ENCODE measurements around the gene SGMS1.

DNA sequence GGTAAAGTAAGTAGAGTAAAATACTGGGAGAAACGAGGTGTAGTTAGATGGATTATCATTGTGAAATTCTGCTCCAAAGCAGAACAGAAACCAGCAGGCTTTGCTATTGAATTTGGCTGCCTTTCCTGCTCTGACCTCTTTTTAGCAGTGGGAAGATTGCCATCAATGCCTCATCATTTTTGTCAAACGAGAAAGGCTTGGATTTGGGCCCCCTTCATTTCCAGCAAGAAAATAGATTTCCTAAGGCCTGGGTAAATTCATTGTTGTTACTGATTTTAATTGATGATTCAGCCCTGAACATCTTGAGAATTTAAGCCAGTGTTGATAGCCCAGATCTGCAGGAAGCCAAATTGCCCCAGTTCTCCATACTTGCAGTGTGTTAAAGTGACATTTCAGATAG is 337.2 kb downstream of the SGMS1 start:
- TF ChIP-seq CREB1 (CRISPR knock-in tag; IDR thresholded peaks at IDR 0.05; ENCODE audit: low read depth) (no peak), EZH2 (IDR thresholded peaks at IDR 0.05; ENCODE audit: low read depth, unreplicated experiment) (no peak)
- TF ChIP-seq, protein P1, sequence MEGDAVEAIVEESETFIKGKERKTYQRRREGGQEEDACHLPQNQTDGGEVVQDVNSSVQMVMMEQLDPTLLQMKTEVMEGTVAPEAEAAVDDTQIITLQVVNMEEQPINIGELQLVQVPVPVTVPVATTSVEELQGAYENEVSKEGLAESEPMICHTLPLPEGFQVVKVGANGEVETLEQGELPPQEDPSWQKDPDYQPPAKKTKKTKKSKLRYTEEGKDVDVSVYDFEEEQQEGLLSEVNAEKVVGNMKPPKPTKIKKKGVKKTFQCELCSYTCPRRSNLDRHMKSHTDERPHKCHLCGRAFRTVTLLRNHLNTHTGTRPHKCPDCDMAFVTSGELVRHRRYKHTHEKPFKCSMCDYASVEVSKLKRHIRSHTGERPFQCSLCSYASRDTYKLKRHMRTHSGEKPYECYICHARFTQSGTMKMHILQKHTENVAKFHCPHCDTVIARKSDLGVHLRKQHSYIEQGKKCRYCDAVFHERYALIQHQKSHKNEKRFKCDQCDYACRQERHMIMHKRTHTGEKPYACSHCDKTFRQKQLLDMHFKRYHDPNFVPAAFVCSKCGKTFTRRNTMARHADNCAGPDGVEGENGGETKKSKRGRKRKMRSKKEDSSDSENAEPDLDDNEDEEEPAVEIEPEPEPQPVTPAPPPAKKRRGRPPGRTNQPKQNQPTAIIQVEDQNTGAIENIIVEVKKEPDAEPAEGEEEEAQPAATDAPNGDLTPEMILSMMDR (conservative IDR thresholded peaks at IDR 0.05; ENCODE audit: low read depth in 2 of 2): no peak
- TF ChIP-seq, protein P2, sequence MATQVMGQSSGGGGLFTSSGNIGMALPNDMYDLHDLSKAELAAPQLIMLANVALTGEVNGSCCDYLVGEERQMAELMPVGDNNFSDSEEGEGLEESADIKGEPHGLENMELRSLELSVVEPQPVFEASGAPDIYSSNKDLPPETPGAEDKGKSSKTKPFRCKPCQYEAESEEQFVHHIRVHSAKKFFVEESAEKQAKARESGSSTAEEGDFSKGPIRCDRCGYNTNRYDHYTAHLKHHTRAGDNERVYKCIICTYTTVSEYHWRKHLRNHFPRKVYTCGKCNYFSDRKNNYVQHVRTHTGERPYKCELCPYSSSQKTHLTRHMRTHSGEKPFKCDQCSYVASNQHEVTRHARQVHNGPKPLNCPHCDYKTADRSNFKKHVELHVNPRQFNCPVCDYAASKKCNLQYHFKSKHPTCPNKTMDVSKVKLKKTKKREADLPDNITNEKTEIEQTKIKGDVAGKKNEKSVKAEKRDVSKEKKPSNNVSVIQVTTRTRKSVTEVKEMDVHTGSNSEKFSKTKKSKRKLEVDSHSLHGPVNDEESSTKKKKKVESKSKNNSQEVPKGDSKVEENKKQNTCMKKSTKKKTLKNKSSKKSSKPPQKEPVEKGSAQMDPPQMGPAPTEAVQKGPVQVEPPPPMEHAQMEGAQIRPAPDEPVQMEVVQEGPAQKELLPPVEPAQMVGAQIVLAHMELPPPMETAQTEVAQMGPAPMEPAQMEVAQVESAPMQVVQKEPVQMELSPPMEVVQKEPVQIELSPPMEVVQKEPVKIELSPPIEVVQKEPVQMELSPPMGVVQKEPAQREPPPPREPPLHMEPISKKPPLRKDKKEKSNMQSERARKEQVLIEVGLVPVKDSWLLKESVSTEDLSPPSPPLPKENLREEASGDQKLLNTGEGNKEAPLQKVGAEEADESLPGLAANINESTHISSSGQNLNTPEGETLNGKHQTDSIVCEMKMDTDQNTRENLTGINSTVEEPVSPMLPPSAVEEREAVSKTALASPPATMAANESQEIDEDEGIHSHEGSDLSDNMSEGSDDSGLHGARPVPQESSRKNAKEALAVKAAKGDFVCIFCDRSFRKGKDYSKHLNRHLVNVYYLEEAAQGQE (IDR thresholded peaks at IDR 0.05; ENCODE audit: unreplicated experiment): no peak
